ENCODE data around the gene PNPLA7.
"Not testable (repeated sequence)": the region's sequence is repeated elsewhere in the genome, so short reads cannot be mapped to it uniquely, and the experiment has no call there.

GRCh38 chr9:137553654-137554053 is 3.5 kb upstream of the PNPLA7 start:
- TF ChIP-seq EP300 (IDR thresholded peaks at IDR 0.05; ENCODE audit: borderline replicate concordance in 1 of 2, low read depth in 2 of 2, low read length in 2 of 2); POLR2A (IDR thresholded peaks at IDR 0.05; ENCODE audit: control extremely low read depth in 1 of 2, low read depth in 2 of 2, low read length in 2 of 2); TEAD4 (IDR thresholded peaks at IDR 0.05; ENCODE audit: low read depth, low read length); SIN3A (conservative IDR thresholded peaks at IDR 0.05 in 1 of 2, IDR thresholded peaks at IDR 0.05 in 1 of 2; ENCODE audit: low read depth in 1 of 2, low read length in 2 of 2); MAX (IDR thresholded peaks at IDR 0.05); RAD21 (IDR thresholded peaks at IDR 0.05 in 1 of 2, conservative IDR thresholded peaks at IDR 0.05 in 1 of 2; ENCODE audit: low read depth in 2 of 2, low read length in 2 of 2); CTCF (IDR thresholded peaks at IDR 0.05; ENCODE audit: control extremely low read depth in 1 of 3, insufficient read depth in 1 of 3, low read depth in 1 of 3, low read length in 3 of 3); EZH2 (IDR thresholded peaks at IDR 0.05; ENCODE audit: low read depth, low read length, severe bottlenecking); POLR2AphosphoS5 (IDR thresholded peaks at IDR 0.05; ENCODE audit: low read depth, low read length); CBX5 (IDR thresholded peaks at IDR 0.05; ENCODE audit: low read depth, low read length); HDAC6 (IDR thresholded peaks at IDR 0.05; ENCODE audit: low read depth, low read length); TAF1 (IDR thresholded peaks at IDR 0.05; ENCODE audit: low read depth, low read length); CHD1 (IDR thresholded peaks at IDR 0.05; ENCODE audit: low read depth, low read length); CREB1 (IDR thresholded peaks at IDR 0.05): not testable (repeated sequence)

Data from H1 (cell line).